Activated T-helper 1 cell treated with Interleukin-2 at 50 U/mL for 16 hours (primary cell): ENCODE measurements around the gene LRFN2.

Experiments
- DNase-seq: peaks from one replicate; pipeline ENCODE4 v3.0.0-alpha.2; 2020; ENCODE audit warnings: low read depth

Gene LRFN2

DNA sequence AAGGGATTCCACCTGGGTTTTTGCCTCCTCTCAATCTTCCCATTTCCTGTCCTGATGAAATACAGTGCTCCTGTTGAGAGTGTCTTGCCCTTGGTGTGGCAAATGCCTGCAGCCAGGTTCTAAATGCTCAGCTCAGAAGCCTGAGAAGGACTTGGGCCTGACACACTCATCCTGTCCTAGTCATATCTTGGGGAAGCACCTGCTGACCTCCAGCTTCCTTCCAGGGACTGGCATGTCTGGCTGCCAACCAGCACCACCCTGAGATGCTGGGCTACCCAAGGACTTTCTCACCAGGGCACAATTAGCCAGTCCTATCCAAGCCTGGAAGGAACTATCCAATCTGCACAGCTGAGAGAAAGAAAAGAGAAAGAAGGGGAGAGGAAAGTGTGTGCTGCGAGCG, 43.4 kb downstream of the LRFN2 start:
- no peak for DNase-seq

DNA sequence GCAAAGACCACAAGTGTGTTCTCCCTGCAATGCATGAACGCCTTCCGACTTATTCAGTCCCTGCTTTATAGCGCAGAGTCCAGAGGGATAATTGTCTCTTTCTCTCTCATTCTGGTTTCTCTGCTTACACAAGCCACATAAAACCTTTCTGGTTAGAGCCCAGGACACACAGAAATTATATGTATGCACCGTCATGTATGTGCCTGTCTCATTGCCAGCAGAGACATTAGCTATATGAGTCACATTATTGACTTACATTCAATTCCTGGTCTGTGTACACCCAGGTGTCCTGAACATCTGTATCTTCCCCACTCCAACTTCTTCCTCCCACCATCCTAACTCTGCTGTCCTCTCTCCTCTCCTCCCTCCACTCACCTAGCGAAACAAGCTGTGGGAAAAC, 44.0 kb downstream of the LRFN2 start:
- DNase-seq = no peak

- DNase-seq = no peak
Measured at GRCh38 chr6:40542175-40542764, 44.9 kb downstream of the LRFN2 start.

DNA sequence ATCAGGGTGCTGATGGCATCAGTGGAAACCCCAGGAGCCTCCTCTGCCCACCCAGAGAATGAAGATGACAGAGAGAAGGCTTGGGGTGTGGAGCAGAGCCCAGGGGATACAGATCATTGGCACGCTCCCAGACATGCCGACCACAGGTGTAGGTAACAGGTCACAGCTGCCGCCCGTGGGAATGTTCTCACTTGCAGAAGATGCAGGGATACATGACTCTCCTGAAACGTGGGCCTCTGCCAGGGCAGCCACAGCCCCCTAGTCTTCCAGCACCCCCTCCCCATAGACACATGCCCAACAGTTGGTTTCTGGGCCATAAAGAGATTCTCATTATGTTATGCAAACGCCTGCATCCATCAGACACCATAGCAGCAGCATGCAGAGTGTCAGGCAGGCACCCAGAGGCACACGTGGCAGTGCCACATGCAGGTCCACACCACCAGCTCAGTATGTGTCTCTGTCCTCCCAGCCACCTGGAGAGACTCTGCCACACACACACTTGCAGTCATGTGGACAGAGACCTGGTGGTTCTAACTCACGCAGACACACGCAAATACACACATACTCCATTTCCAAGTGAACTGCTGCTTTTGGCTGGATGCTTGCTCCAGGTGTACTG, 45.5 kb downstream of the LRFN2 start:
- DNase-seq = no peak

- DNase-seq = no peak
Measured at GRCh38 chr6:40540790-40541189, 46.4 kb downstream of the LRFN2 start.

DNA sequence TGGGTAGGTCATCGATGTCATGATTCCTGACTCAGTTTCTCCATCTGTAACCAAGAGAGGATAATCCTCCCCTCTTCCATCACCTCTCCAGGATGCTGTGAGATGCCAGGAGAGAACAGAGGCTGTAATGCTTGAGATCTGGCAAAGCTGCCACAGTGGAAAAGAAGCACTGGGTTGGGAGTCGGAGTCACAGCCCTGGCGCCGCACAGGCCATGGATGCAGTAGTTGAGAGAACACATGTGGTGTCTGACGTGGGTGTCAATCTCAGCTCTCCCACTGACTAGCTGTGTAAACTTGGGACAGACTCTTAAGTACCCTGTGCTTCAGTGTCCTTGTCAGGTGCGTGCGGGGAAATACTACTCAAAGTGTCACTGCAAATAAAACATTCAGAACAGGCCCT, 47.3 kb downstream of the LRFN2 start:
- DNase-seq = no peak

DNA sequence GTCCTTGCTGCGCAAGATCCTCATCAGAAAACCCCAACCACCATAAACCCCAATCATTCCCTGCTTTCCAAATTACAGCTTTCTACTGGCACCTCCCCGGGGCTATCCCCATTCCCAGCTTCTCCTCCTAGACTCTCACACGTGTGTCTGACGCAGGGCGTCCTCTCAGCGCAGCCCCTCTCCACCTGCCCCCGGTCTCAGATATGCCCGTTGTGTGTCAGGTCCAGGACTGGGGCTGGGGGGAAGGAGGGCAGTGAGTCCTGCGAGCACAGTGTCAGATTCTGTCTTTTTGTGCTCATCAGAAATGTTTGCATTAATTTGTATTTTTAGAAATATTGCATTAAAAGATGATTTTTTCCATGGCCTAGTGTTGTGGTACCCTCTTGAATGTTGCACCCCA, 48.6 kb downstream of the LRFN2 start:
- no peak for DNase-seq

DNA sequence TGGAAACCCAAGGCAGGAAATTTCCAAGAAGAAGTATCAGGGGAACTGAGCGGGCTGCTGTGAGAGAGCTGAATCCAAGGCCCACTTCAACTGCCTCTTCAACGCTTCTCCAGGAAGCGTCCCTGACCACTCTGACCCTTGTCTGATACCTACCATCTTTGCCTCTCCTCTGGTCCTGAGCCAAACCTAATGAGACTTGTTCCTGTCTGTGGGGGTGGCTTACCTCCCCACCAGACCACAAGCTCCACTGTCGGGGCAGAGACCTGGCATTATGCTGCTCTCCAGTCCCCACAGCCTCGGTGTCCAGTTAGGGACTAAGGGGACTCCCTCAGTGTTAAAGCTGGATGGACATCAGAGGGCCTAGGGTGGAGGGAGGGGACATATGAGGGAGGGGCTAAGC, 49.7 kb downstream of the LRFN2 start:
- DNase-seq = no peak

- DNase-seq = no peak
Measured at GRCh38 chr6:40536442-40536841, 50.7 kb downstream of the LRFN2 start.

DNA sequence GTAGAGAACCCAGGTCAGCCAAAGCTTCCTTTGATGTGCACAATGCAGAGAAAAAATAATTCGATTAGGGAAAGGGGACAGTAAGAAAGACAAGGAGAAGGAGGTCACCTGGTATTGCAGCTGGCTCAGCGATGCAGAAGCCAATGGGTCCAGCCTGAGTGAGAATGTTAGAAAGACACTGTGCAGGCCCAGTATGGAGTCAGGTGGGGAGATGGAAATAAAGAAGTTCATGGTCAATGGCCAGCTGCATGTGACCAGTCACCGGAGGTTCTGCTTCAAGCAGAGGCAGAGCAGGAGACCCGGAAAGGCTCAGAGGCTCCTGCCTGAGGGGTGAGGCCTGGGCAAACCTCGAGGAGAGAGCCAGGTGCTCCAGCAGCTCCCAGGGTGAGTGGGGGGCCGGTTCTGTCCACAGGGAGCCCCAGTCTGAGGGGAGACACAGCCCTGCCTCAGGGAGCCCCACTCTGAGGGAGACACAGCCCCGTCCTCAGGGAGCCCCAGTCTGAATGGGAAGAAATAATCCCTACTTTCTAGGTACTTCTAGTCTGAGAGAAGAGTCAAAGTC, 51.3 kb downstream of the LRFN2 start:
- no peak for DNase-seq

GRCh38 chr6:40535110-40535818, 51.9 kb downstream of the LRFN2 start:
- no peak for DNase-seq

DNA sequence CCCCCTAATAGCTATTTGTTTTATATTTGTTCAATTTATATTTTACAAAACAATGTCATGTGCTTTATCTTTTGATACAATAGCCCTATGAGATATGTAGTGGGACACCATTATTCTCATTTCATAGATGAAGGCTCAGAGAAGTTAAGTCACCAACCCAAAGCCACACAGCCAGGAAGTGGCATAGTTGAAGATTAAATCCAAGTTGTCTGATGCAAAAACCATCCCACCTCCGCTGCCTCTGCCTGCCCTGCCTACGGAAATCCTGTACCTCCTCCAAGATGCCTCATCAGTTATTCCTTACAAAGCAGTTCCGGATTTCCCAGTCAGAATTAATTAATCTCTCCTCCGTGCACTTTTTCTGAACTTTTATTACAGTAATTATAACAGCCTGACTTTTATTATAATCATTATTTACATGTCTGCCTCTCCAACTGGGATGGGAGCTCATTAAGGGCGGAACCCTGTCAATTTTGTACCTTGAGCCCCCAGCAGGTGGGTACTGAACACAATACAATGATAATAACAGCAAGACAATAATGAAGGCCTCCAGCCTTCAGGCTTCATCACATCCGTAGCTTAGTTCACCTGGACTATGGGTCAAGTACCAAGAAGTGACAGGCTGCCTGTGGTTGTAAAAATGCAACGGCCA, 54.7 kb downstream of the LRFN2 start:
- DNase-seq = no peak

GRCh38 chr6:40529919-40530318, 57.2 kb downstream of the LRFN2 start:
- no peak for DNase-seq

DNA sequence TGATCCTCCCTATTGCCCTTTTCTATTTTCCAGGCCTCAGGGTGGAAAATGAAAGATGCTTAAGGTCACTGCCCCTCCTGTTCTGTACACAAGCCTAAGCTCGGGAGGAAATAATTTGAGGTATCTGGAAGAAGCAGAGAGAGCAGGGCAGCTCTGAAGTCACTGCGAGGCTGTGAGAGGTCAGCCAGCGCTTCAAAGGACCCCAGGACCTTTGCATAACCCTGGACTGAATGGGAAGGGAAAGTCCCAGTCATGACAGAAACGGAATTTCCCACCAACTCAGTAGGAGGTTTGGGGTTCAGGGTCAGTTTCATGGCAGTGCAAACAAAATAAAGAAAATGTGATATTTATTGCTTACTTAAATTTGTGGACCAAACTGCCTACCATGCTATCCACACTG, 58.1 kb downstream of the LRFN2 start:
- no peak for DNase-seq

DNA sequence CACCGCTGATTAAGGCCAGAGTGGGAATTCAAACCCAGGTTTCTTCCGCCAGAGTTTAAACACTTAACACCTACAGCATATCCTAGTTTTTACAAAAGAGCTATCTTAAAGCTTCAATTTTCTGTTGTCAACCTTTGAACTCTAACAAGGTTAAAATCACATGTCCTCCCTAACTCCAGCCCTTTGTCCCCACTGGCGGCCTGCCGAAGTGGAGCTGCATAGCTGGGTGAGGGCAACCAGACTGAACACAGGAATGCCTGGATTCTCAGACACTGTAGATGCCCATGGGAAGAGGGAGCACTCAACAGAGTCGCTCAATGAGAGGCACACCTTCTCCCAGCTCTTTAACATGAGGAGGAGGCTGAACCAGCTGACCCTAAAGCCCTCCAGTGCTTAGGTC, 59.1 kb downstream of the LRFN2 start:
- no peak for DNase-seq

- DNase-seq = no peak
Measured at GRCh38 chr6:40526036-40526435, 61.1 kb downstream of the LRFN2 start.

DNA sequence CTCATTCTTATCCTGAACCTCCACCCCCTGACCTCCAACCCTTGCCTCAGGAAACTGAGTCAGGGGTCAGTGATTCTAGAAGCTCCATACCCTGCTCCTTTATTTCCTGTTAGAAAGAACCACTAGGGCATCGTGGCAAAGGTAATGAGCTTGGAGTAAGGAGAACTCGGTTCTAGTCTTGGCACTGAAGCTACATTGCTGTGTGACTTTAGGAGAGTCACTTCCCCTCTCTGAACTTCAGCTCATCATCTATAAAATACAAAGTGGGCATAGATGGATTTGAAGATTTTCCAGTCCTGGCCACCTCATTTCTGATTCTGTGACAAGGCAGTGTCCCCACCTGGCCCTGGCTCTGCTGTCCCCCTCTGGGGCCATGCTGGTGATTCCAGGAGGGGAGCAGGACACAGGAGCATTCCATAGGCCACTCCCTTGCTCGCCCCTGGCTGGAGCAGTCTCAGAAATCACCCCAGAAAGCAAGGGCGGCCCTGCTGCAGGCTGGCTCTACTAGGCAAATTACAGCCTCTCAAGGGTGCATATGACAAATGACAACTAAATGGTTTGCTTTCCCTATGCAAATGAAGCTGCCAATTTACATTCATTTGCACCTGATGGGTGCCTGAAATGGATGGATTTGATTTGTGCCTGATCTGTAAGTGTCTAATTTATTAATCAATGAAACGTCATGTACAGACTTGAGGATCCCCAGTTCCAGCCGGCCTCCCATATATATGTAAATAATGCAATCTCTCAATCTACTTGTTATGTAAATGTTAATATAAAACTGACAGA, 62.2 kb downstream of the LRFN2 start:
- DNase-seq = no peak

DNA sequence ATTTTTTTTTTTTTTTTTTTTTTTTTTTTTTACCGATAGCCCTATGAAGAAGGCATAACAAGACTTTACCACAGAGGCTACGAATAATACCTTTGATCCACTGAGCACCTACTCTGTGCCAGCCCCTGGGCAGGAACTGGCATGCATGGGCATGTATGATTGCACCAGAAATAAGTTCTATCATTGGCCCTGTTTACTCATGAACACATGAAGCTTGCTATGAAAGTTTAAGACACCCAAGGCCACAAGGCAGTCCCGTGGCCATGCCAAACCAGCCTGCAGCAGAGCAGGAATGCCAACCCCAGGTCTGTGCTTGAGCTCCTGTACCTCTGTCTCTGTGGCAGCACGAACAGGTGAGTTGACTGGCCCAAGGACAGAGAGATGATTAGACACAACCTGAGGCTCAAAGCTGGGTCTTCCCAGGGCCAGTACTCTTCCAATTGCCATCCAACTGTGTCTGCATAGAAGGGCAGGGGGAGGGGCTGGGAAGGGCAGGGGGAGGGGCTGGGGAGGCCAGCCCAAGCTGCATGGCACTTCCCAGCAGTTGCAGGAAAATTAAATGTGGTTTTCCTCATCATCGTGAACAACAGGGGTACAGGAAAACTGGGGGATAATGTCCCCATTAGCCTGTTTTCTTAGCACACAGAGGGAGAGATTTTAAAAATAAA, 63.5 kb downstream of the LRFN2 start:
- no peak for DNase-seq

DNA sequence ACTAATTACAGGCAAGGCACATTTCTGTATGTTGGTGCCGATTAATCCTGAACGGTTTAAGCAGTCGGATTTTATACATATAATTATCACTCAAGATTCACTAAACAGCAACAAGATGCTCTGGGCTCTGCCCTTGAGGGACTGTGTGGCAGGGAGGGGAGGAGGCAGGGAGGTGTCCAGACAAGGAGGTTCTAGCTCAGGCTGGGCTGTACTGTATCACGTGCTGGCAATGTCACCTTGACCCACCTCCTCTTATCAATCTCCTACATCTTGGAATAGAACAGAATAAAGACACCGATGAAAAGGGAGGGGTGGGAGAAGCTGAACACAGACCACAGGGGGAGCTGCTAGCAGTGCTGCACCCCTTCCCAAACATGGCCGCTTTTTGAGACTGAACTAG, 65.7 kb downstream of the LRFN2 start:
- DNase-seq = no peak

DNA sequence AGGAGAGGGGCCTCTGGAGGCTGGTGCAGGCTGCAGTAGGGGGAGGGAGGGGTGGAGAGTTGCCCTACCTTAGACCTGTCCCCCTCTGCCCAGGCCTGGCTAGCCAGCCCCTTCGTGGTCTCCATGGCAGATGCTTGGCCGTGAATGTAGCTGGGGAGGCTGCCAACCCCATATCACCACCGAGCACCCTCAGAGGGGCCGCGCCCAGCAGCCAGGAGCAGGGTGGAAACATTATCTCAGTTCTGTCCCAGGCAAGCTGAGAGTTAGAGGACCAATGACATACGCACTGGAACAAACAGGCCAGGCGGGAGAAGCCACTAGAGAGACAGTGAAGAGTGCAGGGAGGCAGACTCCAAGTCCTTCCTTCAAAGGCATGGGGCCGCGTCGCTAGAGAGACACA, 66.5 kb downstream of the LRFN2 start:
- no peak for DNase-seq

DNA sequence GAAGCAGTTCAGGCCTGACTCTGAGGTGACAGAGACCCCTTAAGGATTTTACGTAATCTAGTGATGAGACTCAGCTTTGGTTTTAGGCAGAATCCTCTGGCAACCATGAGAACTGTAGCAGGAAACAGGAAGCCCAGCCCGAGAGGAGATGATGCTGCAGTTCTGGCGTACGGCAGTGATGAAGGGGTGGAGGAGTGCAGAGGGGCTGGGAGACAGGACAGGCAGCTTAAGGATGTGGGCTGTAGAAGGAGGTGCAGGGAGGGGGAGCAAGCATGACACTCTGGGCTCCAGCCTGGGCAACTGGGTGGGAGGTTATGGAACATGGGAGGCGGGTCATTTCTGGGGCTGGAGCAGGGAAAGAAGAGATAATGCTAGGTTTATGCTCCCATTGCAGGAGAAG, 67.1 kb downstream of the LRFN2 start:
- DNase-seq = no peak

DNA sequence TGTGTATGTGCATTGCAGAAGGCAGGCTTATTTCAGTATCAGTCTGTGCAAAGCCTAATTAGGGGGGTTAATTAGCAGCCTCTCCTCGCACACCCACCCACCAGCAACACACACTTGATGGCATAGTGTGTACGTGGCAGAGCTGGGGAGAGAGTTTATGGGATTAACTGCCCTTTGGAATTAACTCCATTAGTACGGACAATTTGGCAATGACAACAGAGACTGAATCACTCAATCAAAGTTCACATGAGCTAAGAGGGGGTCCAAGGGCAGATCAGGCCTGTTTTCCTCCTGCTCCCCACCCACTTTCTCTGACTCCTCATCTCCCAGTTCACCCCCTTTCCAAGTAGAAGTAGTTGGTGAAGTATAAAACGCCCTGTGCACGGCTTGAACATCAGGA, 69.5 kb downstream of the LRFN2 start:
- DNase-seq = no peak
